ENCODE results near the gene NPC1.

Gene NPC1

DNA sequence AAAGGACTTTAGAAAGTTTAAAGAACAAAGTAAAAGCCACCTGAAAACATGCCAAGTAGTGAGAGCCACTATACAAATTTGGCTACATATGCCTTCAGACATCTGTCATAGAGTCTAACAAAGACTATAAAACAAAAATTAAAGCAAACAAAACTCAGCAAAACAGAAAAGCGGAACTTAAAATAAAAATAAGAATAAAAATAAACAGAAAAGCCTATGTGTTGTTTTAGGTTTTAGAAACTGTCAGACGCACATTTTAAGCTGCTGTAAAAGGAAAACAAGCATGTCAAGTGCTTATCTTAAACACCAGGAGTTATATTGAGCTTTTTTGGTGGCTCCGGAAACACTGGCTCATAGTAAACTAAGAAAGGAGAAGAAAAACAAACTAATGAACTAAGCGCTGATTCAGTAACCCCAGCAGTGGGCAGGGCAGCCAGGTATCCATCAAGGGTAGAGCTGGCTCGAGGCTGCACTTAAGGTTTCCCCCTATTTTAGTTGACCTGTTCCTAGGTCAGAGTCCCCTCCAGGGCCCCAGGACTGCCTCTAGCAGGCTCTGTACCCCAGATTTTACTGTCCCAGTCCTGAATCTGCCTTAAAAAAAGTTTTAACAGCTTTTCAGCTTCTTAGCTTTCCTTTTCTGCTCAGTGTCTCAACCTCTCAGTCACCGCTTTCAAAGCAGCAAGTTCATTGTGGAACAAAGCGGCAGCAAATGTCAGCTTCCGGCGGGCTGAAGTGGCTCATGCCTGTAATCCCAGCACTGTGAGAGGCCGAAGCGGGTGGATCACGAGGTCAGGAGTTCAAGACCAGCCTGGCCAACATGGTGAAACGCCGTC lies 98.4 kb downstream of the NPC1 start:
- no peak for DNase-seq (ENCODE audit: low read depth, low spot score)

DNA sequence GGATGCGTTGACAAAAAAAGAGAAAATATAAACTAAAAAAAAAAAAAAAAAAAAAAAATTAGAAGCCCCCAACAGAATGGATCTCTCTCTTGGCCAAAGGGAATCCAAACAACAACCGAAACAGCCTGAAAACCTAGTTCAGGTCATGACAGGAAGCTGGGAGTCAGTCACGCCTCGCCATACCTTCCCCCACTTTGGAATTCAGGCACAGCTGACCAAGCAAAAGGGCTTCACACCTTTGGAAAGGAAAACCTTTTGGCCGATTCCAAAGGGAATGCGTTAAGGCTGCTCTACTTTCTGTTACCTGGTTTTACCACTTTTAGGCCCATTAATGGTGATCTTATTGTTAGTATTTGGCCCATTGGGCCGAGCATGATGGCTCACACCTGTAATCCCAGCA lies 100.9 kb downstream of the NPC1 start:
- no peak for DNase-seq (ENCODE audit: low read depth, low spot score)

DNA sequence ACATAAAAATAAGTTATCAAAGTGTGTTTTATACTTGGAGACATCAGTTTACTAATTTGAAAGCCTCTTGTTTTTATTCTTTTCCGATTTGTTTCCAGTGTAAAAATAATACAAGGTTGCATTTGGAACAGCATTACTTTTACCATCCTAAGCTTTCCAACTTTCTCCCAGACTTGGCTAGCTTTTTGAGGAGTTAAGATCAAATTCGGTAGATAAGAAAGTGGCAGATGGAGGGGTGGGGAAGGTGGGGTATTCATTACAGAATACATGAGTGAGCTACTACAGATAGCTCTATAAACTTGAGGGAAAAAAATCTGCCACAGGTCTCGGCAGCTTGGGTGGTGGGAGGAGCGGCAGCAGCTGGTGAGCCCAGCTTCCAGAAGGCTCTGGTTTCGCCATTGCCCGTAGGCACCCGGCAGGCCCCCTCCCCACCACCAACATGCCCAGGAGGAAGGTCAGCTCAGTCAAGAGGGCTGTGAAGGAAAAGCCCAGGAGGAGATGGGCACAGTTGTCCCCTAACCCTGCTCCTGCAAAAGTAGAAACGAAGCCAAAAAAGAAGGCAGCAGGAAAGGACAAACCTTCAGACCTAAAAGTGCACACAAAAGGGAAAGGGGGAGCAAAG lies 101.6 kb downstream of the NPC1 start:
- DNase-seq (ENCODE audit: low read depth, low spot score): no peak
